ENCODE measurements around the gene FRS3. TPM values are rescaled to one million over a fixed set of nuclear protein-coding genes. Genes with fewer than 3 reads are reported as not detected.

FRS3 gene
- total and polyA plus RNA-seq, 2 of the 8 experiments (the other 6 are each of a cell fraction or from before 2014, with no cell fraction given): 3.4 to 4.4 TPM

DNA sequence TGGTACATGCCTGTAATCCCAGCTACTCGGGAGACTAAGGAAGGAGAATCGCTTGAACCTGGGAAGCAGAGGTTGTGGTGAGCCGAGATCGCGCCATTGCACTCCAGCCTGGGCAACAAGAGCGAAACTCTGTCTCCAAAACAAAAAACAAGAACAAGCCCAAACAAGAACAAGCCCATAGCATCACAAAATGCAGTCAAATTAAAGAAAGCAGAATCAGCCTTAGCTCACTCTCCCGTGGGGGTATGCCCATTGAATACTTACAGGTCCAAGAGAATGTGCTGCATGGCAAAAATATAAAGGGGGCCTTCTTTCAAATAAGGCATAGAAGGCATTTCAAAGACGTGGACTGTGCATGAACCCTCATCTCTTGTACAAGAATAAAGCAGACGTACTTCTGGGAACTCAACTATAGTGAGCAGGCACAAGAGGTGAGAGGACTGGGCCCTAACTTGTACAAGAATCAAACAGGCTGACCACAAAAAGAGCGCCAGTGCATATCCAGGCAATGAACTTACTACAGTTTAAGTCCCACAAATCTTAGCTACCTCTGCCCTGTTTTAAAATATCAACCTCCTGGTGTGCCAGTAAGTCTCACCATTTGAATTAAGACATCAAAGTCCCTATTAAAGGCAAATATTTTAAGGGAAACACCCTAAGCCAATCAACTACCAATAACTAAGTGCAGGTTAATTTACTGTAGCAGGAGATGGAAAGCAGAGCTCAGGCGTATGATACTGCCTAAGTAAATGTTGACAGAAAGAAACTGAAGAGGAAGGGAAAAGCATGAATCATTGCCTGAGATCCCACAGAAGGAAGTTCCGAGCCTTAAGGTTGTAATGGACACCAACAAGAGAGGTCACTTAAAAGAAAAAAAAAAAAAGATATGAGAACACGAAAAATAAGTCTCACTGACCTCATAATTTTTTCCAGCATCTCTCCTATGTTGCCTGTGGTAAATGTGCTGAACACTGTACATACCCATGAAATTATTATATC is 45.2 kb upstream of the FRS3 start (continued):
- no peak for TF ChIP-seq GABPA (IDR thresholded peaks at IDR 0.05; ENCODE audit: borderline replicate concordance, insufficient read depth, low read length)
- no peak for TF ChIP-seq ASH2L (IDR thresholded peaks at IDR 0.05; ENCODE audit: low read length)
- TF ChIP-seq CHD1 (IDR thresholded peaks at IDR 0.05; ENCODE audit: low read depth, low read length): no peak
- no peak for TF ChIP-seq RBBP5 (IDR thresholded peaks at IDR 0.05; ENCODE audit: borderline replicate concordance, low read depth, low read length)
- TF ChIP-seq RFX5 (IDR thresholded peaks at IDR 0.05; ENCODE audit: borderline replicate concordance, low read depth, low read length): no peak
